Endothelial cell of umbilical vein (primary cell): ENCODE results near the gene EHMT1. TPM values are rescaled to one million over a fixed set of nuclear protein-coding genes. Genes with fewer than 3 reads are reported as not detected.

Experiments
- BruUV-seq: library from RNA; stranded (reverse); fragments of 400-500 nt; replicated peaks from 2 replicates; lab custom pipeline; 2021; lab: Mats Ljungman, UMichigan
- CTCF ChIA-PET: fragments of 300-600, 350-600 bp; sonication (Branson Sonifier 250); formaldehyde crosslinking; loops from one replicate; lab custom pipeline; 2021; ENCODE audit warnings: antibody characterized with exemption, inconsistent platforms; lab: Charles Lee
- POLR2A ChIA-PET: fragments of 300-600, 350-600 bp; sonication (Branson Sonifier 250); formaldehyde crosslinking; loops from one replicate; lab custom pipeline; 2021; ENCODE audit warnings: antibody characterized with exemption, inconsistent platforms; lab: Charles Lee
- DNase-seq: peaks from one replicate; pipeline ENCODE4 v3.0.0-alpha.2; 2011; ENCODE audit warnings: low read depth, low spot score
- FAIRE-seq: peaks from 2 replicates; lab custom pipeline; 2011; peaks lifted over from hg19 to GRCh38; lab: Jason Lieb, UNC
- H2AFZ ChIP-seq: 2 replicates; pipeline ENCODE4 v1.6.0; 2012; ENCODE audit warnings: low read depth, low read length, control low read depth, inconsistent platforms
- H3K27ac ChIP-seq: 2 replicates; pipeline ENCODE4 v1.5.1; 2011; ENCODE audit warnings: low read depth, mild to moderate bottlenecking, control low read depth, low read length, moderate library complexity; ENCODE audit not compliant: insufficient read depth
- H3K27me3 ChIP-seq, 2 experiments: 2 replicates each; pipeline versions ENCODE4 v1.6.0 to v1.6.1; 2011; ENCODE audit warnings: low read length in 2 of 2, mixed read lengths in 1 of 2; ENCODE audit not compliant: control insufficient read depth in 2 of 2, insufficient read depth in 2 of 2
- H3K36me3 ChIP-seq, 2 experiments: 2 replicates in 1 of 2; 3 replicates in 1 of 2; pipeline ENCODE4 v1.5.1; 2011; ENCODE audit warnings: low read length in 2 of 2, mild to moderate bottlenecking in 1 of 2, moderate library complexity in 1 of 2; ENCODE audit not compliant: control insufficient read depth in 2 of 2, insufficient read depth in 2 of 2; ENCODE audit errors: extremely low read depth in 1 of 2
- H3K4me1 ChIP-seq: 3 replicates; pipeline ENCODE4 v1.5.1; 2011; ENCODE audit warnings: mild to moderate bottlenecking, low read length; ENCODE audit not compliant: control insufficient read depth, insufficient read depth; ENCODE audit errors: extremely low read depth
- H3K4me2 ChIP-seq: 2 replicates; pipeline ENCODE4 v1.6.1; 2011; ENCODE audit warnings: low read length, control low read depth, mixed read lengths; ENCODE audit not compliant: insufficient read depth
- H3K4me3 ChIP-seq, 3 experiments: fragments of 200-600 bp in 1 of 3; sonication (generic), shearing (Covaris generic) in 1 of 3; replicated peaks in 1 of 3; 2 replicates each; pipeline ENCODE4 v1.5.1; 2011 to 2016; ENCODE audit warnings: control low read depth in 3 of 3, low read length in 3 of 3, mild to moderate bottlenecking in 2 of 3, inconsistent platforms in 1 of 3, low read depth in 1 of 3, moderate library complexity in 1 of 3; ENCODE audit not compliant: insufficient read depth in 1 of 3
- H3K79me2 ChIP-seq: 2 replicates; pipeline ENCODE4 v1.6.0; 2012; ENCODE audit warnings: low read length, inconsistent platforms; ENCODE audit not compliant: control insufficient read depth, insufficient read depth
- H3K9ac ChIP-seq: replicated peaks from 2 replicates; pipeline ENCODE3; 2011; ENCODE audit warnings: low read length, control low read depth; ENCODE audit not compliant: insufficient read depth; ENCODE audit errors: extremely low read depth
- H3K9me1 ChIP-seq: replicated peaks from 3 replicates; pipeline ENCODE4 v1.6.0; 2011; ENCODE audit warnings: mild to moderate bottlenecking, low read length; ENCODE audit not compliant: control insufficient read depth, insufficient read depth; ENCODE audit errors: extremely low read depth
- H3K9me3 ChIP-seq: replicated peaks from 2 replicates; pipeline ENCODE4 v1.5.1; 2012; ENCODE audit warnings: low read length, inconsistent platforms; ENCODE audit not compliant: control insufficient read depth, insufficient read depth
- H4K20me1 ChIP-seq: replicated peaks from 2 replicates; pipeline ENCODE3; 2011; ENCODE audit warnings: mild to moderate bottlenecking, low read length; ENCODE audit not compliant: control insufficient read depth, insufficient read depth; ENCODE audit errors: extremely low read depth
- CTCF ChIP-seq, 2 donors: IDR thresholded peaks; 1 replicate in 1 of 2; 2 replicates in 1 of 2; pipeline ENCODE4 v1.5.1; 2011; ENCODE audit warnings: low read length in 2 of 2, mild to moderate bottlenecking in 2 of 2, moderate library complexity in 2 of 2, control low read depth in 1 of 2, inconsistent platforms in 1 of 2, low read depth in 1 of 2; ENCODE audit not compliant: insufficient read depth in 1 of 2; ENCODE audit errors: extremely low read depth in 1 of 2
- EZH2 ChIP-seq: IDR thresholded peaks from 2 replicates; pipeline ENCODE4 v1.6.1; 2012; ENCODE audit warnings: borderline replicate concordance, low read depth, mild to moderate bottlenecking, moderate library complexity, low read length, inconsistent platforms; ENCODE audit not compliant: severe bottlenecking
- FOS ChIP-seq: IDR thresholded peaks from 2 replicates; pipeline ENCODE4 v1.6.1; 2011; ENCODE audit warnings: mild to moderate bottlenecking, low read length, moderate library complexity, borderline replicate concordance; ENCODE audit not compliant: insufficient read depth
- GATA2 ChIP-seq: IDR thresholded peaks from 2 replicates; pipeline ENCODE4 v1.7.0; 2011; ENCODE audit warnings: low read depth, mild to moderate bottlenecking, moderate library complexity, mixed read lengths, low read length; ENCODE audit not compliant: insufficient read length, insufficient read depth
- JUN ChIP-seq: IDR thresholded peaks from 2 replicates; pipeline ENCODE4 v1.6.1; 2011; ENCODE audit warnings: borderline replicate concordance, low read depth; ENCODE audit not compliant: insufficient read length, insufficient read depth
- MAX ChIP-seq: IDR thresholded peaks from 2 replicates; pipeline ENCODE4 v1.6.1; 2011; ENCODE audit not compliant: insufficient read depth, insufficient read length
- MYC ChIP-seq: IDR thresholded peaks from one replicate; pipeline ENCODE4 v1.6.1; 2011; ENCODE audit warnings: mild to moderate bottlenecking, low read depth, low read length
- POLR2A ChIP-seq: IDR thresholded peaks from 2 replicates; pipeline ENCODE4 v1.6.1; 2012; ENCODE audit warnings: low read depth, mild to moderate bottlenecking, control low read depth, low read length
- POLR2AphosphoS5 ChIP-seq: IDR thresholded peaks from 2 replicates; pipeline ENCODE4 v1.6.1; 2012; ENCODE audit warnings: low read depth, mild to moderate bottlenecking, control low read depth, low read length, moderate library complexity; ENCODE audit not compliant: insufficient read depth
- dilution Hi-C: fragments of 300-500 bp; cut with MboI; formaldehyde crosslinking; loops from one replicate; pipeline ENCODE4 v1.15.0; 2019; ENCODE audit warnings: low sequenced_read_pairs; ENCODE audit not compliant: extremely low pct_ligation_motif_present
- intact Hi-C: fragments of 100-400 bp; cut with micrococcal nuclease; formaldehyde crosslinking; loops from one replicate; pipeline ENCODE4 v1.10.0; 2022
- polyA plus RNA-seq, 4 experiments: library from polyadenylated mRNA; depleted of rRNA in 3 of 4; stranded (reverse) in 3 of 4; unstranded in 1 of 4; fragments of >200 nt; gene quantifications; 2 replicates each; pipeline versions ENCODE4 v1.2.1 to v1.2.3, GENCODE V29; 2011 to 2012; ENCODE audit warnings: missing spikeins in 1 of 4
- total RNA-seq: library from RNA; stranded (reverse); gene quantifications from 2 replicates; pipeline ENCODE4 v1.2.3, GENCODE V29; 2021

Gene EHMT1
- total and polyA plus RNA-seq, 2 donors (not counting 3 experiments of a cell fraction or from before 2014, with no cell fraction given), result 48.2 to 104 TPM

- no peak for TF ChIP-seq POLR2A
- no peak for TF ChIP-seq POLR2AphosphoS5
- DNase-seq (no peak), FAIRE-seq (no peak)
- H3K27me3 ChIP-seq, result no peaks in the 10 kb centered on the region
- no TSS peak for BruUV-seq
- no peaks in the 10 kb centered on the region for H3K4me1 ChIP-seq
- peaks cover 3 to 14% of the 10 kb centered on the region in 2 experiments for H3K36me3 ChIP-seq
- H3K9ac ChIP-seq, result no peak overlapping the region
- H3K4me2 ChIP-seq, result no peak overlapping the region
- no peak overlapping the region for H3K27ac ChIP-seq
- H3K4me3 ChIP-seq, result no peak overlapping the region
- intact Hi-C loops (no loop called here), dilution Hi-C loops (no loop called here)
- ChIA-PET CTCF (interaction anchor here (1.0 kb wide), 1 partner anchor 48 kb away, joined by 3 read pairs; no protein-coding TSS in a partner anchor), POLR2A (no interaction called here)
- no peaks in the 10 kb centered on the region for H3K9me1 ChIP-seq
- H3K9me3 ChIP-seq, result no peaks in the 10 kb centered on the region
- H3K79me2 ChIP-seq, result peaks cover 39% of the 10 kb centered on the region
- no peaks in the 10 kb centered on the region for H4K20me1 ChIP-seq
- no peak overlapping the region for H2AFZ ChIP-seq
Measured at GRCh38 chr9:137721479-137721878, 102.7 kb downstream of the EHMT1 start.

- H3K4me1 ChIP-seq, result no peaks in the 10 kb centered on the region
- no TSS peak for BruUV-seq
- no peak for DNase-seq
- H3K9ac ChIP-seq, result no peak overlapping the region
- ChIA-PET CTCF (interaction anchor here (1.0 kb wide), 1 partner anchor 49 kb away, joined by 3 read pairs; no protein-coding TSS in a partner anchor), POLR2A (no interaction called here)
- H3K27me3 ChIP-seq, result no peaks in the 10 kb centered on the region
- H2AFZ ChIP-seq, result no peak overlapping the region
- H4K20me1 ChIP-seq, result no peaks in the 10 kb centered on the region
- peaks cover 43% of the 10 kb centered on the region for H3K79me2 ChIP-seq
- TF ChIP-seq CTCF (IDR thresholded peaks at IDR 0.05; ENCODE audit: extremely low read depth in 1 of 2, insufficient read depth in 1 of 2, low read depth in 1 of 2, low read length in 2 of 2) (no peak), JUN (no peak), GATA2 (no peak), MYC (no peak), POLR2AphosphoS5 (no peak), MAX (no peak), FOS (no peak), POLR2A (no peak), EZH2 (no peak)
- no peak overlapping the region for H3K27ac ChIP-seq
- no peak for FAIRE-seq
- H3K9me3 ChIP-seq, result no peaks in the 10 kb centered on the region
- peaks cover 0 to 9% of the 10 kb centered on the region in 2 experiments for H3K36me3 ChIP-seq
- H3K4me3 ChIP-seq, result no peak overlapping the region
- intact Hi-C loops, result no loop called here
- no peak overlapping the region for H3K4me2 ChIP-seq
- no peaks in the 10 kb centered on the region for H3K9me1 ChIP-seq
- dilution Hi-C loops, result no loop called here
Measured at GRCh38 chr9:137721899-137722298, 103.1 kb downstream of the EHMT1 start.
